Measurements from ENCODE around the gene ZNF414.
"Not testable (repeated sequence)": the region's sequence is repeated elsewhere in the genome, so short reads cannot be mapped to it uniquely, and the experiment has no call there.

ZNF414 gene

GRCh38 chr19:8513687-8514504 lies at the start of gene ZNF414:
TSS of gene ZNF414 (minus strand) at chr19:8514167. CDS start at chr19:8514046, 121 bp downstream.
- peak; percentile 98 to 99 for DNase-seq

GRCh38 chr19:8561075-8561764 lies 47.3 kb upstream of the ZNF414 start:
- no peak for DNase-seq

- DNase-seq, result no peak
Observed at GRCh38 chr19:8558325-8558724, 44.4 kb upstream of the ZNF414 start.

- DNase-seq, result no peak
Observed at GRCh38 chr19:8557642-8558238, 43.8 kb upstream of the ZNF414 start.

- not testable (repeated sequence) for DNase-seq
Observed at GRCh38 chr19:8553729-8554128, 39.8 kb upstream of the ZNF414 start.

- peak in 1 of 2 experiments; percentile 48 for DNase-seq
Observed at GRCh38 chr19:8552810-8553209, 38.8 kb upstream of the ZNF414 start.

GRCh38 chr19:8550070-8550469 lies 36.1 kb upstream of the ZNF414 start:
- no peak for DNase-seq

- no peak for DNase-seq
Observed at GRCh38 chr19:8545743-8546142, 31.8 kb upstream of the ZNF414 start.

GRCh38 chr19:8544168-8544567 lies 30.2 kb upstream of the ZNF414 start:
- no peak for DNase-seq

GRCh38 chr19:8539621-8540149 lies 25.7 kb upstream of the ZNF414 start:
- no peak for DNase-seq

- DNase-seq, result no peak
Observed at GRCh38 chr19:8537099-8537498, 23.1 kb upstream of the ZNF414 start.

GRCh38 chr19:8536282-8536681 lies 22.3 kb upstream of the ZNF414 start:
- DNase-seq, result no peak

- no peak for DNase-seq
Observed at GRCh38 chr19:8532225-8532624, 18.3 kb upstream of the ZNF414 start.

- no peak for DNase-seq
Observed at GRCh38 chr19:8531470-8531869, 17.5 kb upstream of the ZNF414 start.

GRCh38 chr19:8530061-8530679 lies 16.2 kb upstream of the ZNF414 start:
- DNase-seq, result no peak

GRCh38 chr19:8529369-8530006 lies 15.5 kb upstream of the ZNF414 start:
- DNase-seq, result no peak

GRCh38 chr19:8528500-8528899 lies 14.5 kb upstream of the ZNF414 start:
- no peak for DNase-seq

- DNase-seq, result peak; percentile 48 to 73
Observed at GRCh38 chr19:8526345-8527091, 12.6 kb upstream of the ZNF414 start.

- DNase-seq, result no peak
Observed at GRCh38 chr19:8525401-8525684, 11.4 kb upstream of the ZNF414 start.

- no peak for DNase-seq
Observed at GRCh38 chr19:8519388-8519787, 5.4 kb upstream of the ZNF414 start.

- no peak for DNase-seq
Observed at GRCh38 chr19:8518536-8518935, 4.6 kb upstream of the ZNF414 start.
